GM23338 (cell line): ENCODE data around the gene DNAH10.

Experiments
- EZH2 ChIP-seq: fragments of 200-600 bp; sonication (generic); IDR thresholded peaks from one replicate; pipeline ENCODE4 v1.8.0; 2017; ENCODE audit warnings: antibody characterized with exemption, mild to moderate bottlenecking, low read depth; ENCODE audit not compliant: unreplicated experiment
- EZH2phosphoT487 ChIP-seq: fragments of 200-600 bp; sonication (generic); IDR thresholded peaks from one replicate; pipeline ENCODE4 v1.8.1; 2018; ENCODE audit warnings: antibody characterized with exemption; ENCODE audit not compliant: unreplicated experiment
- NANOG ChIP-seq: IDR thresholded peaks from 2 replicates; pipeline ENCODE4 v1.6.1; 2016; ENCODE audit warnings: antibody characterized with exemption, borderline replicate concordance
- POLR2AphosphoS5 ChIP-seq: IDR thresholded peaks from 2 replicates; pipeline ENCODE4 v1.6.1; 2016; ENCODE audit warnings: antibody characterized with exemption, low read depth
- REST ChIP-seq: IDR thresholded peaks from one replicate; pipeline ENCODE4 v1.6.1; 2018; ENCODE audit warnings: antibody characterized with exemption; ENCODE audit not compliant: unreplicated experiment
- TF ChIP-seq, protein P1 (sequence below), 2 experiments: fragments of 200-600 bp in 1 of 2; sonication (generic) in 1 of 2; conservative IDR thresholded peaks; 2 replicates each; pipeline versions ENCODE4 v1.5.1 to v1.6.1; 2016 to 2017; ENCODE audit warnings: antibody characterized with exemption in 2 of 2, low read depth in 2 of 2, mild to moderate bottlenecking in 2 of 2, moderate library complexity in 1 of 2
- TF ChIP-seq, protein P2 (sequence below): IDR thresholded peaks from 2 replicates; pipeline ENCODE4 v1.6.1; 2016; ENCODE audit warnings: antibody characterized with exemption

DNA sequence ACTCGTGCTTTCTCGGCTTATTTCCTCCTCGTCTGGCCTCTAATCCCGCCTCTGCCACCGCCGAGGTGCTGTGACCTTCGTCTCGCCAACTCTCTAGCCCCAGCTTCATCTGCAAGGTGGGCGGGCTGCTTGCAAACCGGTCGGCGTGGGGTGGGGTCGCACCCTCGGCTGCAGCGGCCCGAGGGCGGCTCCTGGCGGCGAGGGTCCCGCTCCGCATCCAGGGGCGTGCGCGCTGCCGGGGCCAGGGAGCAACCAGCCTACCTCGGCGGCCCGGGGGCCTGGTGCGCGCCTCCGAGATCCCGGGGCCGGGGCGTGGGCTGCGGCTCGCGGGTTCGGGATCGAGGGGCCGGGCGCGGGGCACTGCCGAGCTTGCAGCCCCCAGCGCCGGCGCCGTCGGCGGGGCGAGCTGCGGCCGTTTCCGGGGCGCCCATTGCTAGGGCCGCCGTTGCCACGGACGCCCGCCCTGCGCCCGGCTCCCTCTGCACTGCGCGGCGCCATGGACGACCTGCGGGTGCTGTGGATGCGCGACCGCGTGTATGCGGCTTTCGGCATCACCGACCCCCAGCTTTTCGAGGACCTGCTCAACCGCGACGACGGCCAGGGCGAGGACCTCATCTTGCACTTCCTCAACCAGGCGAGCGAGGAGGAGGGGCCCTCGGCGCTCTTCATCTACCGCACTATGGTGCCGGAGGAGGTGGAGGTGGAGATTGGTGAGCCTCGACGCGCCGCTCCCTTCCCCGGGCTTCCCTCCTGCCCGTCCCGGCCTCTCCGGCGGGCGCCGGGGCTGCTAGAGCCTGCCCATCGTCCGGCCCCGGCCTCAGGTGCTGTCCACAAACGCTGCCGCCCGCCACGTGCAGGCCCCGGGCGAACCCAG lies at the start of gene DNAH10:
- TF ChIP-seq, protein P1, sequence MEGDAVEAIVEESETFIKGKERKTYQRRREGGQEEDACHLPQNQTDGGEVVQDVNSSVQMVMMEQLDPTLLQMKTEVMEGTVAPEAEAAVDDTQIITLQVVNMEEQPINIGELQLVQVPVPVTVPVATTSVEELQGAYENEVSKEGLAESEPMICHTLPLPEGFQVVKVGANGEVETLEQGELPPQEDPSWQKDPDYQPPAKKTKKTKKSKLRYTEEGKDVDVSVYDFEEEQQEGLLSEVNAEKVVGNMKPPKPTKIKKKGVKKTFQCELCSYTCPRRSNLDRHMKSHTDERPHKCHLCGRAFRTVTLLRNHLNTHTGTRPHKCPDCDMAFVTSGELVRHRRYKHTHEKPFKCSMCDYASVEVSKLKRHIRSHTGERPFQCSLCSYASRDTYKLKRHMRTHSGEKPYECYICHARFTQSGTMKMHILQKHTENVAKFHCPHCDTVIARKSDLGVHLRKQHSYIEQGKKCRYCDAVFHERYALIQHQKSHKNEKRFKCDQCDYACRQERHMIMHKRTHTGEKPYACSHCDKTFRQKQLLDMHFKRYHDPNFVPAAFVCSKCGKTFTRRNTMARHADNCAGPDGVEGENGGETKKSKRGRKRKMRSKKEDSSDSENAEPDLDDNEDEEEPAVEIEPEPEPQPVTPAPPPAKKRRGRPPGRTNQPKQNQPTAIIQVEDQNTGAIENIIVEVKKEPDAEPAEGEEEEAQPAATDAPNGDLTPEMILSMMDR (conservative IDR thresholded peaks at IDR 0.05; ENCODE audit: low read depth in 2 of 2), result peak; percentile 59 to 77
- no peak for TF ChIP-seq EZH2
- TF ChIP-seq EZH2phosphoT487, result no peak
- TF ChIP-seq REST, result no peak
- peak; percentile 46; the same call in 1 of the 2 replicates for TF ChIP-seq POLR2AphosphoS5
- TF ChIP-seq NANOG, result no peak
- TF ChIP-seq, protein P2, sequence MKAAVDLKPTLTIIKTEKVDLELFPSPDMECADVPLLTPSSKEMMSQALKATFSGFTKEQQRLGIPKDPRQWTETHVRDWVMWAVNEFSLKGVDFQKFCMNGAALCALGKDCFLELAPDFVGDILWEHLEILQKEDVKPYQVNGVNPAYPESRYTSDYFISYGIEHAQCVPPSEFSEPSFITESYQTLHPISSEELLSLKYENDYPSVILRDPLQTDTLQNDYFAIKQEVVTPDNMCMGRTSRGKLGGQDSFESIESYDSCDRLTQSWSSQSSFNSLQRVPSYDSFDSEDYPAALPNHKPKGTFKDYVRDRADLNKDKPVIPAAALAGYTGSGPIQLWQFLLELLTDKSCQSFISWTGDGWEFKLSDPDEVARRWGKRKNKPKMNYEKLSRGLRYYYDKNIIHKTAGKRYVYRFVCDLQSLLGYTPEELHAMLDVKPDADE, result no peak
